ENCODE results near the gene DTX1.

DTX1 gene

DNA sequence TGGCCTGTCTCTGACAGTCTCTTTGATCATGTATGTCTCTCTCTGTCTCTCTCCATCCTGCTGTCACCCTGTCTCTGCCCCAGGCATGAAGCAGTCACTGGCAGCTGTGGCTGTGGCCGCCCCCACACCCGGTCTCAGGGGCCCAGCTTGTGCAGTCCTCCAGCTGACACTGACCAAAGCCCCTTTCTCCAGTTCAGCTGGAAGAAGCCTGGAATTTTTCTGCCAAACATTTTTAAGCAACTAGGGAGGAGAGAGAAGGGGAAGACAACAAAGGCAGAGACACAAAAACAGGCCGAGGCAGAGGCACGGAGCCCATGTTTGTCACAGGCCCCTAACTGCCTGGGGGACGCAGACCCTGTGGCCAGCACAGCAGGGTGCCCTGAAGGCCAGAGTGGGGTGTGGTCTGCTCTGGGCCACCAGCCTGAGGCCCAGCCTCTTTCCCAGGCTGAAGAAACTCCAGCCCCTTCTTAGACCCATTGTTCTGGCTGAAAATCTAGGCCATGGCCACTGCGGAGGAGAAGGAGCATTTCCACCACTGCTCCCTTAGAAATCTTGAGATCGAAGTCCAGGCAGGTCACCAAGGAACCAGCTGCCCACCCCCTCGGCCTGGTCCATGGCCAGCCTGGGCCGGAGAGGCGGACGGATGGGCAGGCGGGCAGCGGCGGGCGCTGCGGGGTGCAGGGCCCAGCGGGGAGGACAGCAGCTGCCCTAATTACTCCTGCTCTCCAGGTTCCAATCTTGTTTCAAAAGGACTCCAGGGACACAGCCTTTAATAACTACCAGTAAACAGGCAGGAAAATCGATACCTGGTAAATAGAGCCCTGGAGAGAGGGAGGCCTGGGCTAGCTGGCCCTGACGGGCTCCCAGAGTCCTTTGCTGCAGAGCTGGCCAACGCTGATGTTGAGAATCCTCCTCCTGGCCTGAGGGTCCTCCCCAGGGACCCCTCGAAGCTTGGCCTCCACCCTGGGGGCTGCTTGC is 14.9 kb downstream of the DTX1 start:
- DNase-seq = peak; percentile 54

DNA sequence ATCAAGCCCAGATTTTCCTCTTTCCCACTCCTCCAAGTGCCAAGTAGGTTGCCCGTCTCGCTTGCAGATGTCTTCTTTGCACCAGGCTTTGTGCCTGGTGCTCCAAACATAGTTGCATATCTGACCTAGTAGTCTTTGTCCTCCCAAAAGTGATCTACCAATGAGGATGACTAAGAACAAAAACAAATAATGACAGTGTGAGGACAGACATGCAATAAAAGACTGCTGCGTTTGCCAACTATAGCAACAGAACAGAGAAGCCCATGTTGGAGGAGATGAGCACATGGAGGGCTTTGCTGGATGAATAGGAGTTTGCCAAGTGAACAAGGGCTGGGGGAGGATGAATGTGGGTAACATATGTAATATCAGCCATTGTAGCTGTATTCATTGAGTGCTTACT is 15.6 kb downstream of the DTX1 start:
- no peak for DNase-seq

DNA sequence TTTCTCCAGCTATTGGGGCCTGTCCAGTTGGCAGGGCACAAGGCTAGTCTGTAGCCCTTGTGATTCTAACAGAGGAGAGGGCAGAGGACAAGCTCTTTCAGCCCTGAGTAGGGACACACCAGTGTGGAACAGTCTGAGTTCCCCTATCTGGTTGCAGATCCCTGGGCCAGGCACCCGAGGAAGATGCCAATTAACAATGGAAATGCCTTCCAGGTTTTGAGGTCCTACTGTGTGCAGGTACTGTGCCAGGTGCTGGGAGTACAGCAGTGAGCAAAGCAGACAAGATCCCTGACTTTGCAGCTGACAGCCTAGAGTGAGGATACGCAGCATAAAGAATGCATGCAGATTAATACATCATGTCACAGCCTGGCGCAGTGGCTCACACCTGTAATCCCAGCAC is 17.1 kb downstream of the DTX1 start:
- no peak for DNase-seq

DNA sequence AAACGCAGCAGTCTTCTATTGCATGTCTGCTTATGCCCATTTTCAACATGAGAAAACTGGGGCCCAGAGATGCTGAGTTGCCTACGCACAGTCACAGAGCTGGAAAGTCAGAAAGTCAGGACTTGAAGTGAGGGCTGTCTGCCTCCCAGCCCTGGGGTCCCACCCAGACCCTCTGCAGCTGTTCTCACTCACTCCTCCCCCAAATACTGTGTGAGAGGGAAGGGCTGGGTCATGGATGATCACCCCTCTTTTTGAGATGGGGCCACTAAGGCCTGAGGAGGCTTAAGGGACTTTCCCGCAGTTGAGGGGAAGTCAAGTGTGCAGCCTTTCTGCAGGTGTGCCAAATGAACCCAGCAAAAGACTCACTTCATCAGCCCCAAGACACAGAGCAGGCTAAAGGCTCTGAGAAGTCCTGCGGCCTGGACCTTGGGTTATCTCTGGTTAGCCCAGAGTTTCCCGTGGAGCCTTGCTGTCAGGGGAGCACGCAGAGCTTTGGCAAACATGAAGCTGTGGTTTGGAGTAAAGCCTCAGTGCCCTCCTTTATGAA is 18.7 kb downstream of the DTX1 start:
- DNase-seq = no peak

DNA sequence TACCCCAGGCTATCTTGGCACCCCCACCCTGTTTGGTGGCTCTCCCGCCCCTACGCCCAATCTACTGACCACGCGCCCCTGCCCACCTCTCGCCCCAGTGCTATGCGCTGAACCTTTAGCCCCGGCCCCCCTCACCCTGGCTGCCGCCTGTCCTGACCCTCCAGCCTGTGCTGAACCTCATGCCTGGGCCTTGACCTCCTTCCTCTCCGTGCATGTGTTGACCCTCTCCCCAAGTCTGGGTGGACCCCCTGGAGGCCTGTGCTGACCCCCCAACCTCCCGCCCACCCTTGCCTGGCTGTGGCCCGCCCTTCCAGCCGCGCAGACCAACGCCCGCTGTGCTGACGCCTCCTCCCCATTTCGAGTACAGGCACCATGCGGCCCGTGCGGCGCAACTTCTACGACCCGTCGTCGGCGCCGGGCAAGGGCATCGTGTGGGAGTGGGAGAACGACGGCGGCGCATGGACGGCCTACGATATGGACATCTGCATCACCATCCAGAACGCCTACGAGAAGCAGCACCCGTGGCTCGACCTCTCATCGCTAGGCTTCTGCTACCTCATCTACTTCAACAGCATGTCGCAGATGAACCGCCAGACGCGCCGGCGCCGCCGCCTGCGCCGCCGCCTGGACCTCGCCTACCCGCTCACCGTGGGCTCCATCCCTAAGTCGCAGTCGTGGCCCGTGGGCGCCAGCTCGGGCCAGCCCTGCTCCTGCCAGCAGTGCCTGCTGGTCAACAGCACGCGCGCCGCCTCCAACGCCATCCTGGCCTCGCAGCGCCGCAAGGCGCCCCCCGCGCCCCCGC is 20.7 kb downstream of the DTX1 start:
- peak; percentile 70 for DNase-seq

DNA sequence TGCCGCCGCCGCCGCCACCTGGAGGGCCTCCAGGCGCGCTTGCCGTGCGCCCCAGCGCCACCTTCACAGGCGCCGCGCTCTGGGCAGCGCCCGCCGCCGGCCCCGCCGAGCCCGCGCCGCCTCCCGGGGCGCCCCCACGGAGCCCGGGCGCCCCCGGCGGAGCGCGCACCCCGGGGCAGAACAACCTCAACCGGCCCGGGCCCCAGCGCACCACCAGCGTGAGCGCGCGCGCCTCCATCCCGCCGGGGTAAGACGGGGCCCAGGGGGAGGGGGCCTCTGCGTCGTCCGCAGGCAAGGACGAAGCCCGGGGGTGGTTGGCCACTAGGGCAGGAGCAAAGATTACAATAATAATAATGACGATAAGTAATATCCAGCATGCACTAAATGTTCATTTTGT is 21.3 kb downstream of the DTX1 start:
- DNase-seq = no peak

DNA sequence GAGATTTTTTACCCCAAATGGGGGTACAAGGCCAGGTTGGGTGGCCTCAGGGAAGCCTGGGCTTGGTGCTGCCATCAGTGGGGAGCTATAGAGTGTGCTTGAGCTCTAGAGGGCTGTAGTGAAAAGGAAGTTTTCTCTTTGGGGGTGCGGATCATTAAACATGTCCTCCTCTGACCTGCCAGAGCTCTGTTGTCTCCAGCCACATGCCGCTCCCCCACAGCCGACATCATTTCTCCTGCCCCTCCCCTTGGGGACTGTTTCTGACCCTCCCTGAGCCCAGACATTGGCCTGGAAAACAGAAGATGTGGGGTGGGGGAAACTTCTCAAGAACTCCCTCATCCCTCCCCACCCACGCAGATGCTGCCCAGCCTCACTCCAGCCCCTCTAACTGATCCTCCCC is 25.3 kb downstream of the DTX1 start:
- no peak for DNase-seq

DNA sequence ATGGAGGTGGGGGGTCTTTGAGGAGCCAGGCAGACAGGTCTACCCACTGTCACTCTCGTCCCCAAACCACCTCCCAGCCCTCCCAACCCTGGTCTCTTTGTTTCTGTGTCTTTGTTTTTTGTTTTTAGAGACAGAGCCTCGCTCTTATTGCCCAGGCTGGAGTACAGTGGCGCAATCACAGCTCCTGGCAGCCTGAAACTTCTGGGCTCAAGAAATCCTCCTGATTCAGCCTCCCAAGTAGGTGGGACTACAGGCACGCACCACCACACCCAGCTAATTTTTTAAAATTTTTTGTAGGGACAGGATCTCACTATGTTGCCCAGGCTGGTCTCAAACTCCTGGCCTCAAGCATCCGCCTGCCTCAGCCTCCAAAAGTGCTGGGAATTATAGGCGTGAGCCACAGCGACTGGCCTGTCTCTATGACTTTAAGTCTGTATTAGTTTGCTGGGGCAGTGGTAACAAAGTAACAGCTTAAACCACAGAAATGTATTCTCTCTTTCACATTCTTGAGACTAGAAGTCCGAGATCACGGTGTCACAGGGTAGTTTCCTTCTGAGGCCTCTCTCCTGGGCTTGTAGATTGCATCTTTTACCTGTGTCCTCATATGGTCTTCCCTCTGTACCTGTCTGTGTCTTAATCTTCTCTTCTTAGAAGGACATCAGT is 26.1 kb downstream of the DTX1 start:
- DNase-seq = no peak

DNA sequence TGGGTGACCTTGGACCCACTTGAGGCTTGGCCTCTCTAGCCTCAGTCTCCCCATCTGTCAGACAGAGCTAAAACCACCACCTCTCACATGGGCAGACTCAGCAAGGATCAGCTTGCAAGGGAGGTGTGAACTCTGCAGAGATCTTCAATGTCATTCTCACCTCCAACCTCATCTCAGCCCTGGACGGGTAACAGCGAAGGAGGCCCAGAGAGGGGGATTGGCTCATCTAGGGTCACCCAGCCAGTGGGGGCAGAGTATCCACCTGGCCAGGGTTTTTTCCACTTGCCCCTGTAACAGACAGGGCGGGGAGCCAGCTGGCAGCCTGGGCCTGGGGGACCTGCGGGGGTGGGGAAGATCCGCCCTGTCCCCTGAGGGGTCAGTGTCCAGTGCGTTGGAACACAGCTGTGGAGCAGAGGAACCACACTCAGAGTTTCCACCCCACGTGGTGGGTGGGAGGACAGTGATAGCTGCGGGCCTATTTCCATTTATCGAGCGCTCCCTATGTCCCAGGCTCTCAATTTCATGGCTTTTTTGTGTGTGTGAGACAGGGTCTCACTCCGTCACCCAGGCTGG is 27.4 kb downstream of the DTX1 start:
- peak; percentile 56 for DNase-seq

DNA sequence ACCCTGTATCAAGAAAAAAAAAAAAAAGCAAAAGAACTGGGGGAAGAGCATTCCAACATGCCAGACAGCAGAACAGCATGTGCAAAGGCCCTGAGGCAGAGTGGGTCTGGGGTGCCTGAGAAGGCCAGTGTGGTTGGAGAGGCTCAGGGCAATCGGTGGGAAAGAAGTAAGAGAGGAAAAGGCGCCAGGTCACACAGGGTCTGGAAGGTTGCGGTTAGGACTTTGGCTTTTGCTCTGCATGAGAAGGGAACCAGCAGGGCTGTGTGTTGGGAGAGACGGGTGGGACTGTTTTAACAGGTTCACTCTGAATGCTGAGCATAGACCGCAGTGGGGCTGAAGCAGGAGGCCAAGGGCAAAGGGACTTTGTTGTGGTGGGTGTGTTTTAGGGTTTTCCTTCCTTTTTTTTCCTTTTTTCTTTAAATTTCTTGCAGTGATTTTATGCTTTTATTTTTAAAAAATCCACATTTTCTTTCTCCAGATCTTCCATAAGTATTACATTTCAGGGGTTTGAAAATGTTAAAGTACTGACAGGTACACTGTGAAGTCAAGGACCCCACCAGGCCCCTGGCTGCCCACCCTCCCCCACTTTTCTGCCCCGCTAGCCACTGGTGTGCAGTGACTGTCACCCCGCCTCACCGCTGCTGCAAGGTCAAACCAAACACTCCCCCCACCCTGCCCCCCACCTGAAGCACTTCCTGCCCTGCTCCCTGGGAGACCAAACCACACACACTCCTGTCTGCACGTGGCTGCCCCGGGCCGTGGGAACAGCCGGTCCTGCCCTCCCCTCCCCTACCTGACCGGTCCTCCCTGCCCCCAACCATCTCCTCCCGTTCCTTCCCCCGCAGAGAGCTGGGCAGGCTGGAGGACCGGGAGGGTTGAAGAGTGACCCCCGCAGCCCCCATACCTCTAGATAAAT is 30.0 kb downstream of the DTX1 start:
- DNase-seq = peak; percentile 83

DNA sequence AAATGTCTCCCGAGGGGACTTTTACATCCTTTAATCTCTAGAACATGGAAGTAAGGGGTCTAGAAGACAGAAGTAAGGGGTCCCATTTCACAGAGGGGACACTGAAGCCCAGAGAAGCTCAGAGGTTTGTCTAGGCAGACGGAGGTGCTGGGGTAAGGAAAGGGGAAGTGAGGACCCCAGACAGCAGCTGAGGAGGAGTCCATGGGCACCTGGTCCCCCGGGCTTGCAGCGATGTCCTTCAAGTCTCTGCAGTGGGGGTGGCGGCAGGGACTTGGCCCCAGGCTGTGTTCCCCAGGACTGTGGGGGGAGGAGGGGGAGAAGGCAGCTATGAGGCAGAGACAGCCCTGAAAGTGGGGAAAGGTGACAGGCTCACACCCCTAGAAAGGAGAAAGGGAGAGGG is 30.7 kb downstream of the DTX1 start:
- no peak for DNase-seq

DNA sequence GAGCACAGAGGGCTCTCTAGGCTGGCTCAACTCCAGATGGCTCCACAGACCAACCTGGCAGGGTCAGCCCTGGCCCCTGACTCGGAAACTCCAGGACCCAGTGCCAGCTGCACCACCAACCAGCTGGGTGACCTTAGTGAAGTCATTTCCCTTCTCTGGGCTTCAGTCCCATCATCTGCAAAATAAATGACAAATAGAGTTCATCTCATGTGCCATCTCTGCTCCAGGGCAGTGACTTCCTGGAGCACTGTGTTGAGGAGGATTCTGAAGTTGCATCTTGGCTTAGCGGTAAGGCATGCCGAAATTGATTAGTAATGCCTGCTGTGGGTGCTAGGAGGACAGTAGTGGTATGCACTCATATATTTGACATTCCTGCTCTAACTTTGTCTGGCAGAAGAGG is 31.5 kb downstream of the DTX1 start:
- DNase-seq = no peak

DNA sequence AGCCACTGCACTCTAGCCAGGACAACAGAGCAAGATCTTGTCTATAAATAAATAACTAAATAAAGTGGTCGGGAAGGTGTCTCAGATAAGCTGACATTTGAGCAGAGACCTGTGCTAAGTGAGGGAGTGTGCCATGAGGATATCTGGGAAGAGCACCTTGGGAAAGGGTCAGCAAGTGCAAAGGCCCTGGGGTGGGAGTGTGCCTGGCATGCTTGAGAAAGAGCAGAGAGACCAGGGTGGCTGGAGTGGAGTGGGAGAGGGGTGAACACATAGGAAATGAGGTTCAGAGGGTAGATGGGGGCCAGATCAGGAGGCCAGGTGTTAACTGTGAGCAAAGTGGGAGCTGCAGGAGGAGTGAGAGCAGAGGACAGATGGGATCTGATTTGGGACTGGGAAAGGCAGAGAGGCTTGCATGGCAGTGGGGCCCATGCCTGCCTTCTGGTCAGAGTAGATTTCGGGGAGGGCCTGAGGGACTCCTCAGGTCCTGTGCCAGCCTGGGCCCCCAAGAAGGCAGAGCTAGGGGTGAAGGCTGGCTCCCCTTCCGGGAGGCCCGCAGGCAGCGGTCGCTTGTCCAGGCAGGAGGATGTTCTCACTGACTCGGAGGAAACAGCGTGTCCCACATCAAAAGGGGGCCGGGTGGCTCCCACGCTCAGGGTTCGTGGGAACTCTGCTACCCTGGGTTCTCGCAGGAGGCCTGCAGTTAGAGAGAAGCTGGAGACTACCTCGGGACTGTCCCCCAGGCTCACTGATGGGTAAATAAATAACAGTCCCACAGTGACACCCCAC is 32.6 kb downstream of the DTX1 start:
- no peak for DNase-seq

DNA sequence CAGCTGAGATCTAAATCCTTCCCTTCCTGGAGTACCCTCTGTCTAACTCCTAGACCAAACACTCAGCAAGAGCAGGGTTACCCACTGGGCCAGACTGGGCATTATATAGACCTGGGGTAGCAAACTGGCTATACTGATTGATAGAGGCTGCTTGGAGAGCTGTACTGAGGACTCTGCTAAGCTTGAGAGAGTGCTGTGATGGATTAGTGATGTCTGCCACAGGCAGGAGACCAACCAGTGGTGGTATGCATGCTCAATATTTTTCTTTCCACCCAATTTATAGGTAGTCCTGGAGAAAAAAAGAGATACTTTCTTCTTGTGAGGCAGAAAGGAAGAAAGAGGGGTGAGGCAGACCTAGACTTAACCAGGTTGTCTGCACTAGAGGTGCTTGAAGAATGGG is 33.3 kb downstream of the DTX1 start:
- no peak for DNase-seq

DNA sequence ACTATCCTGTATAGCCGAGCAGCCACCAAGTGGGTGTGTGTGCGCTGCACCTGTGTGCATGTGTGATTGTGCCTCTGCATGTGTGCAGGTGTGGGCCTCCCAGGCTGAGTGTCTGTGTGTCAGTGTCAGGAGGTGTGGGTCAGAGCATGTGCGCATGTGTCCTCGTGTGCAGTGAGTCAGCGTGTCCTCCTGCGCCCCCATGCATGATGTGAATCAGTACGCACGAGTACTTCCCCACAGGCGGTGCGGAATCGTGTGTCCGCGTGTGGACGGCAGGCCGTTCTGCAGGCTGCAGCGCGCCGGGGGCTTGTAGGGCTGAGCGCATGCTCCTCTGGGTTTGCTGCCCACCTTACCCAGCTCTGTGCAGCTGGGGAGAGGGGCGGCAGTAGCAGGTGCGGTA is 34.2 kb downstream of the DTX1 start:
- no peak for DNase-seq

DNA sequence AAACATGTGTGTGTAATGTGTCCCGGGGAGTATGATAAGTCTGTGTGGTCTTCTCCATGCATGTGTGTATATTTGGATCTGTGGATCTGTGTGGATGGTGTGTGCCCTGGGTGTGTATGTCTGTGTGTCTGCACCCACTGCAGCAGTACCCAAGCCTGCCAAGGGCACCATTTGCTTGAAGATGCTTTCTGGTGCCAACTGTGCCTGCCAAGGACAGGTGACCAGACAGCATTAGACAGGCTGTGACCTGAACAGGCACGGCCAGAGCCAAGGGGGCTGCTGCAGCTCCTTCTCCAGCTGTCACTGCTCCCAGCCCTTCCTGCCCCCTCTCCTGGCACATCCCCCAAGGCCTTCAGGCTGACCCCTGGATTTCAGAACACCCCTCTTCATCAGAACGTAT is 35.0 kb downstream of the DTX1 start:
- no peak for DNase-seq

DNA sequence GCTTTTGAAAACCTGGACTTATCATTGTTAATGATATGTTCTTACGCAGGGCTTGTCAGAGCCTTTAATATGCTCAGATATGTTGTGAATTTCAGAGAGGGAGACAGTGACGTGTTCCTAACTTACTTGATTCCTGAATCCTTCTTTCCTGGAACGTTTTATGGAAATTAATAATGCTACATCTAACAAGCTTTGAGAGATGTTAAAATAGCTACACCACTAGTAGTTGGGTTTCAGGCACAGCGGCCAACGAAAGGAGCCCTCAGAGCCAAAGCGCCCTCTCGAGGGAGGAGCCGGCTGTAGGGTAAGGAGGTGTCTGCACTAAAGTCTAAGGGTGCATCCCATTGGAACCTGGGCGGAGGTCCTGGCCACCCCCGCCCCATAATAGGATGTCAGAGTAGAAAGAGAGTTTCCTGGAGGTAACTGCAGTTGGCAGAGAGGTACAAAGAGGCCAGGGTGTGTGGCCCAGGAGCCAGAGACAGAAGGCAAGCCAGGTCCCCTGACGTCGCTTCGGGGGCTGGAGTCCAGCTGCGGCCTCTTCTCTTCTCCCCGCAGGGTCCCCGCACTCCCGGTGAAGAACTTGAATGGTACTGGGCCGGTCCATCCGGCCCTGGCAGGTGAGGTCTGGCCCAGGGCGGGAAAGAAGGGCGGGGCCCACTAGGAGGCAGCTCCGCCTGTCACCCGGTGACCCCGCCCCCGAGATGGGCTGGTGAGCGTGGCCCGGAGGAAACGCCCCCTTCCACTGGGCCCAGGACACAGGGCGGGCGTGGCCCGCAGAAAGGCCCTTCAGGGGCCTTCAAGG is 36.3 kb downstream of the DTX1 start:
- peak; percentile 92 for DNase-seq

DNA sequence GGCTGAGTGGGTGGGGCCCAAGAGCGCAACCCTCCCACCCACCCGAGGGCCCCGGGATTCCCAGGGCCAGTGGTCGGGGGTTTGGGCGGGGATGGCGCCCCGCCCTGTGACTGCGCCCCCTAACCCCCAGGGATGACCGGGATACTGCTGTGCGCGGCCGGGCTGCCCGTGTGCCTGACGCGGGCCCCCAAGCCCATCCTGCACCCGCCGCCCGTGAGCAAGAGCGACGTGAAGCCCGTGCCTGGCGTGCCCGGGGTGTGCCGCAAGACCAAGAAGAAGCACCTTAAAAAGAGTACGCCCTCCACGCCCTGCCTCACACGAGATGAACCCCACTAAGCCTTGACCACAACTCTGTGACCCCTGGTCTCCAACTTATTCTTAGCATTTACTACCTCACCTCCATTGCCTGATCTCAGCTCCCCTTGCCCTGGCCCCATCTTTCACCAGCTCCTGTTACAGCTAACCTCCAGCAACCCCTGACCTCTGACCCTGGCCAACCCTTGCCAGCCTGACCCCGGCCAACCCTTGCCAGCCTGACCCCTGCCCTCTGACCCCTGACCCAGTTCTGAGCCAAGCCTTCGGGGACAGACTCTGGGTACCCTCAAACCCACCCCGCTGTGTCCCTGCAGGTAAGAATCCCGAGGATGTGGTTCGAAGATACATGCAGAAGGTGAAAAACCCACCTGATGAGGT is 37.0 kb downstream of the DTX1 start:
- no peak for DNase-seq

DNA sequence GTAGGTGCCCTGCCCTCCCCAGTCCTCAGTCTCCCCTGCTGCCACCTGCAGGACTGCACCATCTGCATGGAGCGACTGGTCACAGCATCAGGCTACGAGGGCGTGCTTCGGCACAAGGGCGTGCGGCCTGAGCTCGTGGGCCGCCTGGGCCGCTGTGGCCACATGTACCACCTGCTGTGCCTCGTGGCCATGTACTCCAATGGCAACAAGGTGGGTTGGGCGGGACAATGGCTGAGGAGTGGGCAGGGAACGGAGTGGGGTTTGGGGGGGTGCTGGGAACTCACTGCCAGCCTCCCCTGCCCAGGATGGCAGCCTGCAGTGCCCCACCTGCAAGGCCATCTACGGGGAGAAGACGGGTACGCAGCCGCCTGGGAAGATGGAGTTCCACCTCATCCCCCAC is 38.2 kb downstream of the DTX1 start:
- DNase-seq = no peak

Measured in islet precursor cell (in vitro differentiated cells).